ENCODE measurements around the gene SUCLG1. TPM values are rescaled to one million over a fixed set of nuclear protein-coding genes. Genes with fewer than 3 reads are reported as not detected.

The SUCLG1 gene
- total RNA-seq, 1 experiment from 2014 or later: 39.8 TPM

DNA sequence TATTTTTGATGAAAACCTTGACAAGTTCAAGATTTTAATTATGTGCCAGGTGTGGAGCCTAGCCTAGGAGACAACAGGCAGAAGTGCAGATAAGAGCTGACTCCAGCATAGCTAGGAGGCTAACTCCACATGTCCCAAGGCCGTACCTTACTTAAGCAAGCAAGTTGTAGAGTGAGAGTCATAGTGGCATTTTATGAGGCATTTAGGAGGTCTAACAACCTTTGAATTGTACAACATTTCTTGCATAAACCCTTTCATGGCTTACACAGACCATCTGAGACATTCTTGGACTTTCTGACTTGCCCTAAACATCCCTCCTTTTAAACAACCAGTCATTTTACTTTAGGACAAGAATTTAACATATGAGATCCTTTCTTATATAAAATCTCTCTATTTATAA, 8.3 kb upstream of the SUCLG1 start:
- no peak for DNase-seq (ENCODE audit: low spot score)

DNA sequence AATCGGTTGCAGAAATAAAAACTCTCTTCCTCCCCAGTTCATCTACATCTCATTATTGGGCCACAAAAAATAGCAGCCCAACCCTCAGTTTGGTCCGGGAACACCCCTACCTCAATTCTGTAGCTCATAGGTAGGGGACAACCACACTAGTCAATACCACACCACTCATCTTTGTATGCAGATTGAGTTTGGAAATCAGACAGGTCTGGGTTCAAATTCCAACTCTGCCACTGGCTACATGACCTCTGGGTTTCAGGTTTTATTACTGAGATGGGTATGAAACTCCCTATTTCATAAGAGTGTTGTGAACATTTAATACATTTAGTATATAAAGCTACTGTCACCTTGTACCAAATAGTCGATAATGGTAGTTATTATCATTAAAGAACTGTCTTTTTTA, 2.2 kb upstream of the SUCLG1 start:
- no peak for DNase-seq (ENCODE audit: low spot score)

DNA sequence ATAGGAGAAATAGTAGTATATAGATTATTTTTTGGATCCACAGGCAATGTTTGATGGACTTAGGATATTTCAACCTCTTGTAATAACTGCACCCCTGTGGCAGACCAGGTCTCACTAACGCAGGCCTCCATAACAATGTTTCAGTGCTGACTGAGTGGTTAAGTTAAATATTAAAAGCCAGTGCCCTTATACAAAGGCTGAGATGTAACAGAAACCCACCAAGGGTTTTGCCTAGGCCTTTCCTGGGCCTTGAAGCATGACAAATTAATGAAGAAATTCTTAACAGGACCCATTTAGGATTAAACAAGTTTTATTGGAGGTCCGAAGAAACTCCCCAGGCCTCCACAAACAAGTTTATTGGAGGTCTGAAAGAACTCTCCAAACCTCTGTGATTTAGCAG, 1.6 kb upstream of the SUCLG1 start:
- DNase-seq (ENCODE audit: low spot score): no peak

DNA sequence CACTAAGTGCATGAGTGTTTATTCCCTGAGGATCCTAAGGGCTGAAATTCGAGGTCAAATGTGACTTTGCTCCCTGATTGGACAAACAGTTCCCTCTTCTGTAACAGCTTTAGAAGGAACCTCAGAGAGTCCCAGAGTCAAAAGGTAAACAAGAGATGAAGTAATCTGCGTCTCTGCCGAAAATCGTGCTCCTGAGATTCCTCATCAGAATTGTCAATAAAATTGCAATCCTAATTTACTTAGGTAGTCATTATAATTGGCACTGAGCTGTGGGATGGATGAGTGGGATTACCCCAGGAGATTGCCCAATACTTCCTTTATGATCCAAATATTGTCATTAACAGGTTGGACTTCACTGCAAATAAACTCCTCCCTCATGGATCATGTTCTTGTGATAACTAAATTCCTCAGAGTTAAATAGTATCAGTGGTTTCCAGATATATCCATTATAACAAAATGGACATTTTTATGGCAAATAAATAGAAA, 907 bp upstream of the SUCLG1 start:
- no peak for DNase-seq (ENCODE audit: low spot score)

DNA sequence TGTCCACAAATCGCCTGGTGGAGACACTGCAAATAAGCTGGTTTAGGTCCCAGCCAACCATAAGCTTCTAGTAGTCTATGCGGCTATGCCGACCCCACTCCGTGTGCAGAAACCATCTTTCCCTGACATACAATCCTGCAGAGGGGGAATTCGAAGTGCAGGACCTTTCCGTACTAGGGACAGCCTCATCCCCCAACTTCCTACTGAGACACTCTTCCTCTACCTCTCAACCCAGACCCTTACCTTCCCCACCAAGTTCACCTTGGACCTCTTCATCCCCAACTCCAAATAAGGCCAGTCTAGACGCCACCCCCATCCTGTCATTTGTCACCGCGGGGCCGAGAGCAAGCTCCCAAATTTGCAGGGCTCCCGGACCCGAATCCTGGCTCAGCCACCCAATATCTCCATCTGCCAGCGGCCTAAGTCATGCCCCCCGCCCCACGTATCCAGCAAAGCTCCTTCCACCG, 496 bp downstream of the SUCLG1 start:
- DNase-seq (ENCODE audit: low spot score): peak; percentile 11

DNA sequence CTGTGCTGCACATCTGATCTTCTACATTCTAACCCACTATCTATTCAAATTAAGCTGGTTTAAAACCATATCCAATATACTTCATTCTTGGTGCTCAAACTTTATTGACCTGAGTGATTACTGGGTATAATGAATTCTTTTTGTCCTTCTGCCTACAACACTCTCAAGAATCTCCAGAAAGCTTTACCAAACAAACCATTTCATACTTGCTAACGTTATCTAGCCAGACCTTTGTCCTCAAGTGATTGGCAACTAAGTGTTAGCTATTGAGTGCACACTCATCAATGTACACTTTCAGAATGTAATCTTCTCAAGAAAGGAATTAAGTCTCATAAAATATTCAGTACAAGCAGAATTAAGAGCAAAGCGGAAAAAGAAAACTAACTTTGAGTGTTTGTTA, 1.4 kb downstream of the SUCLG1 start:
- no peak for DNase-seq (ENCODE audit: low spot score)

DNA sequence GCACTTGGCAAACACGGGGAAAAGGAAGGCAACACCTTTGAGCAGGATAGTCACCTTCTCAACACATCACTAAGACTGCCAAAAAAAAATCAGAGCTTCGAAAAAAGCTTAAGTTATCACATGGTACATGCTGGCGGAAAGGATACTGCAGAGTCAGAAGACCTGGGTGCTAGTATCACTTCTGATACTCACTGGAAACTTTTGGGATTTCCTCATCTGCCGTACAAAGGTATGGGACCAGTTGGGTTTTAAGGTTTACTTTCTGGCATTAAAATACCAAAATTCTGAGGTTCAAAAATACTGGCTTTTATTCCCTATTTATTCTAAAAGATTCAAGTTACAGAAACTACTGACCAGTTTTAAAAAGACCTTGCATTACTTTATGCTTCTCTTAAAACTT, 2.9 kb downstream of the SUCLG1 start:
- no peak for DNase-seq (ENCODE audit: low spot score)

DNA sequence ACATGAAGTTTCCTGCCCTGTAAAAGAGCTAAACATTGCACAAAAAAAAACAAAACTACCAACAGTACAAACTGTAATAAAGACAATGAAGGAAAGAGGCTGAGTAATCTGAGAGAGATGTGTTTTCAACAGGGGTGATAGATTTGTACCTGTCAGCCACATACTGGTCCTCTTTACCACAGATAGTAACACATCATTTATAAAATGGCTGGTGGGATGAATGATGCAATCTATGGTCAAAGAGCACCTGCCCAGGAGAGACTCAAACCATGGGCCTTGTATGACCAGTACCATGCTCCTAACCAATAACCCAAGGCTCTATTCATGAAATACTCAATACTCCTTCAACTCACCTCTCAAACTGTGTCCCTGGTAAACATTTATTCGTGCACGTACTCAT, 4.5 kb downstream of the SUCLG1 start:
- no peak for DNase-seq (ENCODE audit: low spot score)

DNA sequence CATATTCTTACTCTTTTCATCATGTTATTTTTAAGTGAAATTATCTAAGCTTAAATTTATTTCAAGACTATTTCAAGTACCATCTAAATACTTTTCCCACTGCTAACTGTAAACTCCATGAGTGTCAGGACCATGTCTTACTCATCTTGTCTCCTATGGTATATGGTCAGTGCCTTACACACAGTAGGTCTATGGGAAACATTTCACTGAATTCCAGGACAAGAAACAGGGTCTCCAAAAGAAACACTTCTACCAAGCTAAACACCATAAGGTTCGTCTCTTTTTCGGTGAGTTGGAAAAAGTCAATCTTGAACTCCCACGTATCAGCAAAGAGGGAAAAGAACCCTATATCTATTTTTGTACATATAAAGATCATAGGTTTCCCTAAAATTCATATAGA, 6.5 kb downstream of the SUCLG1 start:
- no peak for DNase-seq (ENCODE audit: low spot score)

DNA sequence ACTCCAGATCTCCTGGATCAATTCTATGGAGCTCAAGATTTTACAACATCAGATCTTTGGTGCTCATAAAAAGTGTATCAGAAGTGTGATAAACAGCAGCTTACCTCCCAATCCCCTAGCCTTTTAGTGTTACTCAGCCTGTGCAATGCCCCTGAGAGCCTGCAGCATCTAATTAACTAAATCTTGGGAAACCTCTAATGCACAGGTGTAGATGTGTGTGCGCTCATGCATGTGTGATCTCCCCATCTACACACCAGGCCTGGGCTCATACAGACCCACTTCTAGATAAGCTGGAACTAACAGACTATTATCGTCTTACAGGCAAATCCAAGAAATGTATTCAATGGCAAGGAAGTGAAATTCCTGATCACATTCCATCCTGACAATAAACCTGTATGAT, 7.5 kb downstream of the SUCLG1 start:
- DNase-seq (ENCODE audit: low spot score): no peak

DNA sequence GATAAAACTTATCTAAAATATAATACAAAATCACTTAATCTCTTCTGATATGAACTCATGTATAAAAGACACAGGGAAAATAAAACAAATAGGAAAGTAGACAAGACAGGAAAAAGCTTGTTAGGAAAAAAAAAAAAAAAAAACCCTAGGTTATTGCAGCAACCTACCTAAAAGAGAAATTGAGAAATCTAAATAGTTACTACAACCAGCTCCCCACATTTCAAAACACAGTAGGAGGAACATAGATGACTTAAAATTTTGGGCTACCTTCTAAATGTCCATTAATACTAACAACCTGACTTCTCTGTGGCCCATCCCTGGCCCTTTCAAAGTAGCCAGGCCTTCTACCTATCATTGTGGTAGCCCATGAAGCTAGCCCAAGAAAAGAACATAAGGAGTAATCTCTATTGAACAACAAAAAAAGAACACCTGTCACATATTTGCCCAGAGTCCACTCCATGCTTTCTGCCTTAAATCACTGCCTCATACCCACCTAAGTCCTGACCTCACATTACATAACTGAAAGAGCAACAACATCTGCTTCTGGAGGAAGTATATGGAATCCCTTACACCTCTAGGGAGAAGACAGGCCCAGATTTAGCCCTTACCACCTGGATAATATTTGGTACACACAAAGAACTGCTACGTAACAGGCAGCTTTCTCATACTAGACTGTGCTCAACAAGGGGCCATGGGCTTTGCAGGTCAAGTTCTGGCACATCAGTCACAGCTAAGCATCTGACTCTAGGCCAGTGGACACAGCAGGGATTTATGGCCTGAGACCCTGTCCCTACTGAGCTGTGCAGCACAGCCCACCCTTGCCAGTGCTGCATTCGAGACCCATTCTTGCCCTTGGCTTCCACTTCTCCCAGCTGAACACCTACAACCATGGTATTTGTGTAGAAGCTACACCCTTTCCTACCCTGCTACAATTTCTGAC, 8.5 kb downstream of the SUCLG1 start:
- DNase-seq (ENCODE audit: low spot score): no peak

DNA sequence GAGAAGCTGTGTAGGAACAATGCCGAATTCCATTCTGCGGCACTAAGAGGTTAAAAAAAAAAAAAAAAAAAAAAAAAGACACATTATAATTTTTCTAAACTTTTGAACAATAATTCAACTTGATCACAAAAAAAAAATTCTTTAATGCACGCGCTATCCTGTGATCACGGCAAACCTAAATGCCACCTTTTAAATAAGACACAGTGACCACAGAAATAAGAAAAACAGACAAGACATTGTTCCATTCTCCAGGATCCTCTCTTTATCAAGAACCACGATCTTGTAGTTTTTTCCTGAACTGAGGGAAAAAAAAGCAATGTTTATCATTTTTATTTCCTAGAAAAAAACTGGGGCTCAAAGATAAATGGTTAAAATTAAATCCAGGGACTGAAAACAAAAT, 9.4 kb downstream of the SUCLG1 start:
- DNase-seq (ENCODE audit: low spot score): no peak

DNA sequence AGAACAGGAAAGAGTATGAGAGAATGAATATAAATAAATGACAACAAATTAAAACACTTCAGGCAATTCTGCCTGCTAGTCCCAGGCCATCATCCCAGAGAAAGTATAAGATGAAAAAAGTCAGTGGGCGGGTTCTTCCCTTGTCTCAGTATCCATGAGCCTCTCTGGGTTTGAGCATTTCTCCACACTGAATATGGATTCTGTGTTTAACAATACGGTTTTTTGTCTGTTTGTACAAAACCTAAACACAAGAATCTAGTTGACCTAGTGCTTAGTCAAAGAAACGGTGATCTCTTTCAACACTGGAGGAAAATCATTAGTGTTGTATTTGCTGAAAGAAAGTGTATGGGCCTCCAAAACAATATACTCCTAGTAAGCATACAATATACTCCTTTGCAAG, 10.0 kb downstream of the SUCLG1 start:
- DNase-seq (ENCODE audit: low spot score): no peak

DNA sequence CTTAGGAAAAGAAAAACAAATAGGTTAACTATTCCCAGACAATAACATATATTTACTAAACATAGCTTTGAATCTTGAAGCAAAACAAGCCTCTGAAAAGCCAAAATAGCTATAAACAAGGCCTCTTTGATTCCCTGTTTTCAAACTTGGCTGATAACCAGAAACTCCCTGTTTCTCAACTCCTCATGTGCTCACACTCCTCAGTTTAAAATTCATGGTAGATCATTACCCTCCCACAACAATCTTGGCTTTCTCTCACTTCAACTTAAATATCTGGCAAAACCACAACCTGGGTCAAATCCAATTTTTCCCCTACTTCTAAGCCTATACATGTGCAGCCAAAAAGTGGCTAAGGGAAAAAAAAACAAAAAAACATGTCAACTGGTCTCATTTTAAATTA, 15.6 kb downstream of the SUCLG1 start:
- no peak for DNase-seq (ENCODE audit: low spot score)

DNA sequence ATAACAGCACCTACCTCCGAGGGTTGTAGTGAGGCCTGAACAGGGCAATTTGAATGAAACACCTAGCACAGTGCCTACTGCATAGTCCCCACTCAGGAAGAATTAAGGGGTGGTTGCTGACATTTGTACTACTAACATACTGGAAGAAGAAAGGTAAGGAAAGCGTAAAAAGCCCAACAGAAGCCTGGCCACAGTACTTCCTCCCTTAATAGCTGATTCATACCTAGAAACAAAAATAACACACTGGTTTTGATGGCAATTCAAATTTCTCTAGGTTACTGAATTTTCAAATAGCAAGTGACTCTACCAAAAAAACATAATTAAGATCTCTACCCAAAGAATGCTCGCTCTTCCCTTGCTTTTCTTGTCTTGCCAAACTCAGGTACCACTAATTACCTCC, 16.2 kb downstream of the SUCLG1 start:
- no peak for DNase-seq (ENCODE audit: low spot score)

DNA sequence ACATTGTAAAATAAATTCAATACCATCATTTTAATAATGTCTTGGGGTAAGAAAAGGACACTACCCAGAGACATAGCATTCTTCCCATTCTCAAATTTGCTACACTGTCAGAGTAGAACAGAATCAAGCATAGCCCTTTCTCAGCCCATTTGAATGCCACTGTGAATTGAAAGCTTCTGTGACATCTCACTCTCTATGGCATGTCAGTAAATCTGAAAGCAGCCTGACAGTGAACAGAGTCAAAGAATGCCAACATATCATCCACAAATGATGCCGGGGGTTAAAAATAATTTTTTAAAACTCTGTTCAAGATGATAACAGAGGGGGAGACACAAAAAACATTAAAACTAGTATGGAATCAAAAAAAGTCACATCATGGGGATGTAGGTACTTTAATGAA, 17.6 kb downstream of the SUCLG1 start:
- no peak for DNase-seq (ENCODE audit: low spot score)

DNA sequence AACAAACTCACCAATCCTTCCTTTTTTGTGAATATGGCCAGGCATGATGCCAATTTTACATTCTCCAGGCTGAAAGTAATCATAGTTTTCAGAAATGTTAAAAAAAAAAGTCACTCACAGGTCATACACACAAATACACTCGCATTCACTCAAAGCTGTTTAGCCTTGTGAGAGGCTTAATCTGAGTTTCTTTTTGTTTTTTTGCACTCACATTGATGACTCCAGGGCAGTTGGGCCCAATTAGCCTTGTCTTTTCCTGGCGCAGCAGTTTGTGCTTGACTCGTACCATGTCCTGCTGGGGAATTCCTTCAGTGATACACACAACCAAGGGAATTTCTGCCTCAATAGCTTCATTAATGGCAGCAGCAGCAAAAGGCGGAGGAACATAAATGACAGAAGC, 18.0 kb downstream of the SUCLG1 start:
- DNase-seq (ENCODE audit: low spot score): no peak

DNA sequence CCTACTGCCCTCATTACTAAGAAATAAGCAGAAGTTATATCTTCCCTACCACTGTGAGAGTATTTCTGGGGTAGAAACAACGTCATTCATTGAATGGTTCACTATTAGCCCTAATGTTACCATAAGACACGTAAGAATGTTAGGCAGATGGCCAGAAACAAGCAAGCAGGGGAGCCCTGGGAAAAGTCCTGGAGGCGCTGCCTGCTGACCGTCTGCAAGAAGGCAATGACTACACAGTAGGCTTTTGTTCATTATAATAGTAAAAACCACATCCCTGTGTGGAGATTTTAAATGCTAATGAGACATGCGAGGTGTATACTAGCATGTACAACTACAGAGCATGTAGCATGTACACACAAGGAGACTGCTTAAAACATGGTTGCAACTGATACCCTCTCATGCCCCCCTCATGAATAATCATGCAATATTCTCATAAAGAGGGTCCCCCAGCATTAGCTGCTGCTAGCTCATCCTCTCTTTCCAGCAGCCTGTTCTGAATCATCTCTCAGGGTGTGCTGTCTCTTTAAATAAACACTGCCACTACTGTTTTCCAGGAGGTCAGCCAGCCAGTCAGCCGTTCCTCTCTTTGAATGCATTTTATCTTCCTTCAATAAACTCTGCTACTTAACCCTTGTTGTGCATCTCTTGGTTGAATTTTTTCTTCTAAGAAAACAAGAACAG, 23.6 kb downstream of the SUCLG1 start:
- no peak for DNase-seq (ENCODE audit: low spot score)

DNA sequence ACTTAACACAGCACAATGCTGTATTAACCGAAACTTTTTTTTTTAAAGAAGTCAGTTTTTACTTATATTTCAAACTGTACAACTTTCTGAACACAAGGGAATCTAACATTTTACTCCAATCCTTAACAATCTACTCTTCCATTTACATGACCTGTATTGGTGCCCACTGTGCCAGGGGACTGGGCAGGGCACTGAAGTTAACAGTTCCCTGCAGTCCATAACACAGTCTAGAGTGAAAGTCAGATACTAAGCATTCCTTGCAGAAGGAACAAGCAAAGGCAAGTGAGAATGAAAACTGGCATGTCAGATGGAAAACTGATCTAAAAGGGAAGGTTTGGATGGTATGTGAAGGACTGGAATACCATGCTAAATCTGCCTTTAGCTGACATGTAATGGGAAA, 29.8 kb downstream of the SUCLG1 start:
- DNase-seq (ENCODE audit: low spot score): no peak

DNA sequence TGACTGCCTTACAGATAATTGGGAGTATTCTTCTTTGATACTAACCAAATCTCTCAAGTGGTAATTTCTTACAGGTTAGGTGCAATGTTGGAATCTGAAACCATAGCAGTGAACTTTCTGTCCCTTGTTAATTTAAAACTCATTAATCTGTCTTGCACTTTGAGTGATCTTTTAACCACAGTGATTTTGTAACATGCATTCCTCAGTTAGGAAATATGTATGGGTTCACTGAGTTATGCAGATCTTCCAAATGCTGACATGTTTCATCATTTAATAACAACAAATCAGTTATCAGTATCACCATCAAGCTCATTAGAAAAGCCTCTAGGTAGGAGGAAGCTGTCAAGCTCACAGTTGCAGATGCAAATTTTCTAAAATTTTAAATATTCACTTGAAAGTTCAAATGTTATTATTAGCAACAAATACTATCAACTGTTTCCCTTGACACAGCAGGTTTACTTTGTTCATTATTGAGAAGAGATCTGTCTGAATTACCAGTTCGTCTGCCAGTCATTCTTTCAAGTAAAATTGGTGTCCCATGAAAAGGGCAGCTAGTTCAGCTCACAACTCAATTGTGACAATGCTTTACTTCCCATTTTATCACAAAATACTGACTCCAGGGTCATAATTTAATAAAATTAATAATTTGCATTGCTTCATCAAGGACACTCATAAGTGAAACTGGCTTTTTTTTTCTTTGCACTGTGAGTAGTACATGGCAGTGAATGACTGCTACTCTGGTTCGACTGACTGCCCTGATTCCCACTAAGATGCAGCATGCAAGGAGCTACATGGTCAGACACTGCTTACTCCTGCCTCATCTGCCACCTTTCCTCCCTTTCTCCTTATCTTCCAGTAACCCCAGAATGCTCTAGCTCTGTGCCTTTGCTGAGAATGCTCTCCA, 31.6 kb downstream of the SUCLG1 start:
- peak; percentile 4 for DNase-seq (ENCODE audit: low spot score)

DNA sequence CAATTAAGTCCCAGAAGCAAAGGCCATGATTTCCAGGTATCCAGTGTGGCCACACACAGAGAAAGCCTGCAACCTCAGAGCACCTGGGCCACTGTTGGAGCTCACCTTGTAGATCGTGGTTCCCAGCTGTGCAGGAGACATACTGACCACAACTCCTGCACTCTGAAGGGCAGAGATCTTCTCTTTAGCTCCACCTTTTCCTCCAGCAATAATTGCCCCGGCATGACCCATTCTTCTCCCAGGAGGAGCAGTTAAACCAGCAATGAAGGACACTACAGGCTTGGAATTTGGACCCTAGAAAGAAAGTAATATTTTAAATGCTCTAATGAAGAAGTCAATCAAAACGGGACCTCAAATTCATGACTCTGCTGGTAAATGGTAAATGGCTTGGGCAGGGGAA, 33.8 kb downstream of the SUCLG1 start:
- no peak for DNase-seq (ENCODE audit: low spot score)

DNA sequence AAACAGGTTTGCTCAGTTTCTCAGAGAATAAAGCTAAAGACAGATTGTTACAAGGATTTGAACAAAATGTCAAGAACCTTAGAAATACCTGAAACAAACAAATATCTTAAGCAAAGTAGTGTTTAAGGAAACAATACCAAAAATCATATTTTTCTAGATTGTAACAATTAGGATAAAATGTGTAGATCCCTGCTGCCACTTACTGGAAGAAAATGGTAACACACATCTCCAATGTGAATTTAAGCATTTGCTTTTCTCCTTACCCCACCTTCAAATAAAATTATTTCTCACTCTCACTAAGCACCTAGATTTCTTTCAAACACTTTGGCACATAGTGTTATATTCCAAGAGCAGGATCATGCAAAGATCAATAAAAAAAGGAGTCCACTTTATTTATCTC, 34.9 kb downstream of the SUCLG1 start:
- DNase-seq (ENCODE audit: low spot score): peak; percentile 30
